GM12892 (cell line): Measurements from ENCODE around the gene SLC6A8.

Source experiments
- DNase-seq: peaks from one replicate; pipeline ENCODE4 v3.0.0; 2011; ENCODE audit not compliant: insufficient read length
- FAIRE-seq: peaks from 2 replicates; lab custom pipeline; 2011; peaks lifted over from hg19 to GRCh38; lab: Jason Lieb, UNC
- POLR2A ChIP-seq: IDR thresholded peaks from 2 replicates; pipeline ENCODE4 v1.6.1; 2011; ENCODE audit warnings: low read depth, low read length, control low read depth
- POLR2AphosphoS5 ChIP-seq: IDR thresholded peaks from 2 replicates; pipeline ENCODE4 v1.6.1; 2011; ENCODE audit warnings: low read depth, low read length, control low read depth
- TAF1 ChIP-seq: IDR thresholded peaks from 2 replicates; pipeline ENCODE4 v1.6.1; 2011; ENCODE audit warnings: low read depth, mild to moderate bottlenecking, control low read depth, low read length, borderline replicate concordance

The SLC6A8 gene

GRCh38 chrX:153643431-153644351, 44.0 kb upstream of the SLC6A8 start:
- DNase-seq (no peak), FAIRE-seq (no peak)
- TF ChIP-seq TAF1 (no peak), POLR2AphosphoS5 (no peak), POLR2A (no peak)

GRCh38 chrX:153644356-153645125, 43.2 kb upstream of the SLC6A8 start:
- FAIRE-seq = no peak
- no peak for TF ChIP-seq POLR2AphosphoS5
- no peak for TF ChIP-seq TAF1
- no peak for TF ChIP-seq POLR2A
- DNase-seq = no peak

GRCh38 chrX:153645151-153645550, 42.6 kb upstream of the SLC6A8 start:
- DNase-seq = no peak
- no peak for FAIRE-seq
- TF ChIP-seq POLR2A (no peak), TAF1 (no peak), POLR2AphosphoS5 (no peak)

GRCh38 chrX:153645921-153646488, 41.7 kb upstream of the SLC6A8 start:
- FAIRE-seq (no peak), DNase-seq (peak; percentile 8)
- TF ChIP-seq TAF1 = no peak

- DNase-seq = peak; percentile 27
- no peak for TF ChIP-seq TAF1
- no peak for FAIRE-seq
Measured at GRCh38 chrX:153646620-153647373, 40.9 kb upstream of the SLC6A8 start, which contains the start of gene DUSP9. DUSP9 (plus strand) TSS chrX:153647203; CDS start chrX:153647954, 751 bp downstream.

DNA sequence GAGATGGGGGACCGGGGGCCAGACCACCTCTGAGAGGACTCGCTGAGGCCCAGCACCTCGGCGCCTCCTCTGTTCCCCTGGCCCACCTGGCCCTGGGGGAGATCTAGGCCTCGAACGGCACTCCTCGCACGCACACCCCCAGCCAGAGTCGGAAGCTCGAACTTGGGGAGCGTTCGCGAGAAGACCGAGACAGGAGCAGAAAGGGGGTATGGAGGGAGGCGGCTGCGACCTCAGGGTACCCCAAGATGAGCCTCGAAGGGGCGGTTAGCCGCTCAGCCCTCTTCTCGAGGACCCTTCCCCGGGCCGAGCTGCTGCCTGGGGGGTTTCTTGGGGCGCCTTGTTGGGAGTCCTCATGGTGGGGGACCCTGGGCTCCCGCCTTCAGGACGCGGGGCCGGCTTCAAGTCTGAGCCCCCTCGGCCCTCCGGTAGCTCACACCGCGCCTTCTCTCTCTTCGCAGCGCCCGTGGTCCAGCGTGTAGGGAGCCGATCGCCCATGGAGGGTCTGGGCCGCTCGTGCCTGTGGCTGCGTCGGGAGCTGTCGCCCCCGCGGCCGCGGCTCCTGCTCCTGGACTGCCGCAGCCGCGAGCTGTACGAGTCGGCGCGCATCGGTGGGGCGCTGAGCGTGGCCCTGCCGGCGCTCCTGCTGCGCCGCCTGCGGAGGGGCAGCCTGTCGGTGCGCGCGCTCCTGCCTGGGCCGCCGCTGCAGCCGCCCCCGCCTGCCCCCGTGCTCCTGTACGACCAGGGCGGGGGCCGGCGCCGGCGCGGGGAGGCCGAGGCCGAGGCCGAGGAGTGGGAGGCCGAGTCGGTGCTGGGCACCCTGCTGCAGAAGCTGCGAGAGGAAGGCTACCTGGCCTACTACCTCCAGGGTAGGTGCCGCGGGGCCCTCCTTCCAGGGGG, 40.0 kb upstream of the SLC6A8 start:
- no peak for TF ChIP-seq POLR2A
- no peak for TF ChIP-seq TAF1
- TF ChIP-seq POLR2AphosphoS5 = no peak
- peak; percentile 14 for DNase-seq
- FAIRE-seq = no peak

- DNase-seq (peak; percentile 26), FAIRE-seq (no peak)
- TF ChIP-seq POLR2AphosphoS5 (no peak), POLR2A (no peak), TAF1 (no peak)
Measured at GRCh38 chrX:153648358-153649177, 39.2 kb upstream of the SLC6A8 start.

GRCh38 chrX:153649178-153649914, 38.4 kb upstream of the SLC6A8 start:
- DNase-seq = peak; percentile 69
- no peak for TF ChIP-seq TAF1
- TF ChIP-seq POLR2A = no peak
- no peak for TF ChIP-seq POLR2AphosphoS5
- no peak for FAIRE-seq
